Measurements from ENCODE around the gene C1orf53.
"Not testable (repeated sequence)": the region's sequence is repeated elsewhere in the genome, so short reads cannot be mapped to it uniquely, and the experiment has no call there.

DNA sequence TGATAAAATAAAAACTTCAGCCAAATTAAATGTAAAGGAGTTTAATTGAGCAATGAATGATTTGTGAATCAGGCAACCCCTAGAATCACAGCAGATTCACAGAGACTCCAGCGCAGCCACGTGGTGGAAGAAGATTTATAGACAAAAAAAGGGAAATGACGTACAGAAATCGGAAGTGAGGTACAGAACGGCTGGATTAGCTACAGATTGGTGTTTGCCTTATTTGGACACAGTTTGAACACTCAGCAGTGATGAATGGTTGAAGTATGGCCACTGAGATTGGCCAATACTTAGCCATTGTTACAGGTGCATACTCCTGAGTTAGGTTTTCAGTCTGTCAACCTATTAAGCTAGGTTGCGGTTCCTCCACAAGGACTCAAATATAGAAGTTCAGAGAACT lies 51.0 kb downstream of the C1orf53 start:
- not testable (repeated sequence) for TF ChIP-seq ZFP30 (CRISPR knock-in tag; IDR thresholded peaks at IDR 0.05); RARB (CRISPR knock-in tag; IDR thresholded peaks at IDR 0.05); ARNTL (CRISPR knock-in tag; IDR thresholded peaks at IDR 0.05; ENCODE audit: borderline replicate concordance, low read depth); BACH2 (CRISPR knock-in tag; IDR thresholded peaks at IDR 0.05; ENCODE audit: borderline replicate concordance); ZNF565 (CRISPR knock-in tag; conservative IDR thresholded peaks at IDR 0.05; ENCODE audit: low read depth); ZNF8 (CRISPR knock-in tag; IDR thresholded peaks at IDR 0.05); PPARA (CRISPR knock-in tag; IDR thresholded peaks at IDR 0.05; ENCODE audit: borderline replicate concordance); ZNF70 (CRISPR knock-in tag; IDR thresholded peaks at IDR 0.05)
- TF ChIP-seq, protein P1, sequence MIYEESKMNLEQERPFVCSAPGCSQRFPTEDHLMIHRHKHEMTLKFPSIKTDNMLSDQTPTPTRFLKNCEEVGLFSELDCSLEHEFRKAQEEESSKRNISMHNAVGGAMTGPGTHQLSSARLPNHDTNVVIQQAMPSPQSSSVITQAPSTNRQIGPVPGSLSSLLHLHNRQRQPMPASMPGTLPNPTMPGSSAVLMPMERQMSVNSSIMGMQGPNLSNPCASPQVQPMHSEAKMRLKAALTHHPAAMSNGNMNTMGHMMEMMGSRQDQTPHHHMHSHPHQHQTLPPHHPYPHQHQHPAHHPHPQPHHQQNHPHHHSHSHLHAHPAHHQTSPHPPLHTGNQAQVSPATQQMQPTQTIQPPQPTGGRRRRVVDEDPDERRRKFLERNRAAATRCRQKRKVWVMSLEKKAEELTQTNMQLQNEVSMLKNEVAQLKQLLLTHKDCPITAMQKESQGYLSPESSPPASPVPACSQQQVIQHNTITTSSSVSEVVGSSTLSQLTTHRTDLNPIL (CRISPR knock-in tag; IDR thresholded peaks at IDR 0.05; ENCODE audit: low read depth): not testable (repeated sequence)
- TF ChIP-seq, protein P2, sequence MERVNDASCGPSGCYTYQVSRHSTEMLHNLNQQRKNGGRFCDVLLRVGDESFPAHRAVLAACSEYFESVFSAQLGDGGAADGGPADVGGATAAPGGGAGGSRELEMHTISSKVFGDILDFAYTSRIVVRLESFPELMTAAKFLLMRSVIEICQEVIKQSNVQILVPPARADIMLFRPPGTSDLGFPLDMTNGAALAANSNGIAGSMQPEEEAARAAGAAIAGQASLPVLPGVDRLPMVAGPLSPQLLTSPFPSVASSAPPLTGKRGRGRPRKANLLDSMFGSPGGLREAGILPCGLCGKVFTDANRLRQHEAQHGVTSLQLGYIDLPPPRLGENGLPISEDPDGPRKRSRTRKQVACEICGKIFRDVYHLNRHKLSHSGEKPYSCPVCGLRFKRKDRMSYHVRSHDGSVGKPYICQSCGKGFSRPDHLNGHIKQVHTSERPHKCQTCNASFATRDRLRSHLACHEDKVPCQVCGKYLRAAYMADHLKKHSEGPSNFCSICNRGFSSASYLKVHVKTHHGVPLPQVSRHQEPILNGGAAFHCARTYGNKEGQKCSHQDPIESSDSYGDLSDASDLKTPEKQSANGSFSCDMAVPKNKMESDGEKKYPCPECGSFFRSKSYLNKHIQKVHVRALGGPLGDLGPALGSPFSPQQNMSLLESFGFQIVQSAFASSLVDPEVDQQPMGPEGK (CRISPR knock-in tag; IDR thresholded peaks at IDR 0.05; ENCODE audit: borderline replicate concordance): not testable (repeated sequence)

Measured in SK-N-SH treated with all-trans-retinoic acid at 6 μM for 48 hours (cell line).